Thyroid gland (tissue), 4 donors: ENCODE data around the gene ANKRD11.

Experiments used
- POLR2A ChIP-seq, 2 donors: fragments of 450-650 bp; IDR thresholded peaks; one replicate each; pipeline ENCODE4 v1.6.1; 2017; ENCODE audit warnings: antibody characterized with exemption in 2 of 2, mild to moderate bottlenecking in 2 of 2, moderate library complexity in 1 of 2
- TF ChIP-seq, protein P1 (sequence below), 6 experiments: fragments of 200-600 bp in 3 of 6; fragments of 450-650 bp in 3 of 6; sonication (generic) in 3 of 6; IDR thresholded peaks; one replicate each; pipeline ENCODE4 v1.5.1; 2016 to 2019; ENCODE audit warnings: antibody characterized with exemption in 6 of 6, mild to moderate bottlenecking in 2 of 6, inconsistent platforms in 1 of 6, moderate library complexity in 1 of 6

DNA sequence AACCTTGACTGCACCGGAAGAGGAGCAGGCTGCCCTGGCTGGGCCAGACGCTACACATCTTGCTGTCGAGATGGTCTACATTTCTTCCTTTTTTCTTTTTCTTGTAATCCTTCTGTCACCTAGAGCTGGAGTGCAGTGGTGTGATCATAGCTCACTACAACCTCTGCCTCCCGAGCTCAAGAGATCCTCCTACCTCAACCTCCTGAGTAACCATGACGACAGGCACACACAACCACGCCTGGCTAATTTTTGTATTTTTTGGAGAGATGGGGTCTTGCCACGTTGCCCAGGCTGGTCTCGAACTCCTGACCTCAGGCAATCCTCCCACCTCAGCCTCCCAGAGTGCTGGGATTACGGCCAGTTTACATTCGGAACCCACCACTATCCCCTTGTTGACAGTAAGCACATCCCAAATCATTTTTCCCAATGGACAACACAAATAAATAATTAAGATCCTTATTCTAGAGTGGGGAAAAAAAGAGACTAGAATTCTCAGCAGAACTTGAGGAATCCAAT lies 79.0 kb downstream of the ANKRD11 start:
- TF ChIP-seq, protein P1, sequence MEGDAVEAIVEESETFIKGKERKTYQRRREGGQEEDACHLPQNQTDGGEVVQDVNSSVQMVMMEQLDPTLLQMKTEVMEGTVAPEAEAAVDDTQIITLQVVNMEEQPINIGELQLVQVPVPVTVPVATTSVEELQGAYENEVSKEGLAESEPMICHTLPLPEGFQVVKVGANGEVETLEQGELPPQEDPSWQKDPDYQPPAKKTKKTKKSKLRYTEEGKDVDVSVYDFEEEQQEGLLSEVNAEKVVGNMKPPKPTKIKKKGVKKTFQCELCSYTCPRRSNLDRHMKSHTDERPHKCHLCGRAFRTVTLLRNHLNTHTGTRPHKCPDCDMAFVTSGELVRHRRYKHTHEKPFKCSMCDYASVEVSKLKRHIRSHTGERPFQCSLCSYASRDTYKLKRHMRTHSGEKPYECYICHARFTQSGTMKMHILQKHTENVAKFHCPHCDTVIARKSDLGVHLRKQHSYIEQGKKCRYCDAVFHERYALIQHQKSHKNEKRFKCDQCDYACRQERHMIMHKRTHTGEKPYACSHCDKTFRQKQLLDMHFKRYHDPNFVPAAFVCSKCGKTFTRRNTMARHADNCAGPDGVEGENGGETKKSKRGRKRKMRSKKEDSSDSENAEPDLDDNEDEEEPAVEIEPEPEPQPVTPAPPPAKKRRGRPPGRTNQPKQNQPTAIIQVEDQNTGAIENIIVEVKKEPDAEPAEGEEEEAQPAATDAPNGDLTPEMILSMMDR (IDR thresholded peaks at IDR 0.05): no peak
- TF ChIP-seq POLR2A (IDR thresholded peaks at IDR 0.05): no peak
